HepG2 (cell line): ENCODE measurements around the gene GPC6. TPM values are rescaled to one million over a fixed set of nuclear protein-coding genes. Genes with fewer than 3 reads are reported as not detected.

ENCODE experiments used
- ATAC-seq: fragments of 200-7000 bp; cut with Tn5 transposase; 3 replicates; pipeline ENCODE4 v1.9.1; 2020; ENCODE audit warnings: mild to moderate bottlenecking, moderate library complexity
- BruUV-seq: library from RNA; stranded (reverse); fragments of 400-500 nt; replicated peaks from 2 replicates; lab custom pipeline; 2021; lab: Mats Ljungman, UMichigan
- CTCF ChIA-PET: fragments of 300-600 bp; formaldehyde crosslinking; extraction: SDS; loops from one replicate; lab custom pipeline; 2021; ENCODE audit warnings: low total read pairs, inconsistent platforms, low intra/inter-chr PET ratio; lab: Yijun Ruan, JAX
- POLR2A ChIA-PET: fragments of 350-600 bp; sonication (Branson Sonifier 250); formaldehyde crosslinking; loops from one replicate; lab custom pipeline; 2020; ENCODE audit warnings: antibody characterized with exemption, inconsistent platforms; lab: Yijun Ruan, JAX
- DNase-seq: peaks from one replicate; pipeline ENCODE4 v3.0.0-alpha.2; 2015; ENCODE audit warnings: low spot score
- FAIRE-seq: peaks from 3 replicates; lab custom pipeline; 2011; peaks lifted over from hg19 to GRCh38; lab: Jason Lieb, UNC
- H2AFZ ChIP-seq: one replicate; pipeline ENCODE4 v1.6.1; 2011; ENCODE audit warnings: low read length, inconsistent platforms
- H3K27ac ChIP-seq: fragments of 300-600 bp; 3 replicates; pipeline ENCODE4 v1.8.0; 2011; ENCODE audit warnings: mixed run types, mild to moderate bottlenecking, mixed read lengths, low read length, inconsistent platforms; ENCODE audit not compliant: insufficient read depth; ENCODE audit errors: extremely low read length
- H3K27me3 ChIP-seq, 2 experiments: fragments of 200-600 bp in 1 of 2; 2 replicates in 1 of 2; 3 replicates in 1 of 2; pipeline versions ENCODE4 v1.6.0 to v1.8.0; 2011; ENCODE audit warnings: low read length in 2 of 2, mild to moderate bottlenecking in 2 of 2, moderate library complexity in 2 of 2, inconsistent platforms in 1 of 2; ENCODE audit not compliant: insufficient read depth in 2 of 2, control insufficient read depth in 1 of 2
- H3K36me3 ChIP-seq, 2 experiments: fragments of 200-600 bp in 1 of 2; replicated peaks in 1 of 2; 2 replicates in 1 of 2; 3 replicates in 1 of 2; pipeline versions ENCODE4 v1.5.1 to v1.8.0; 2011; ENCODE audit warnings: low read length in 2 of 2, inconsistent platforms in 1 of 2; ENCODE audit not compliant: insufficient read depth in 2 of 2, control insufficient read depth in 1 of 2
- H3K4me1 ChIP-seq: 2 replicates; pipeline ENCODE4 v1.5.1; 2012; ENCODE audit warnings: low read length, inconsistent platforms; ENCODE audit not compliant: insufficient read depth
- H3K4me2 ChIP-seq: 2 replicates; pipeline ENCODE4 v1.6.0; 2011; ENCODE audit warnings: low read depth, low read length, inconsistent platforms
- H3K4me3 ChIP-seq, 3 experiments: fragments of 200-600 bp in 1 of 3; sonication (generic), shearing (Covaris generic) in 1 of 3; replicated peaks in 1 of 3; 2 replicates each; pipeline ENCODE4 v1.5.1; 2011 to 2016; ENCODE audit warnings: low read length in 3 of 3, inconsistent platforms in 2 of 3, low read depth in 2 of 3, mild to moderate bottlenecking in 2 of 3, control low read depth in 1 of 3, mixed read lengths in 1 of 3; ENCODE audit not compliant: insufficient read depth in 1 of 3
- H3K79me2 ChIP-seq: one replicate; pipeline ENCODE4 v1.6.1; 2011; ENCODE audit warnings: low read length, inconsistent platforms; ENCODE audit not compliant: insufficient read depth
- H3K9ac ChIP-seq: 2 replicates; pipeline ENCODE4 v1.6.0; 2011; ENCODE audit warnings: mild to moderate bottlenecking, low read depth, low read length, inconsistent platforms; ENCODE audit not compliant: insufficient read depth
- H3K9me3 ChIP-seq: 2 replicates; pipeline ENCODE4 v1.5.1; 2012; ENCODE audit warnings: mild to moderate bottlenecking, low read length
- H4K20me1 ChIP-seq: 2 replicates; pipeline ENCODE4 v1.6.0; 2011; ENCODE audit warnings: inconsistent platforms, mild to moderate bottlenecking, low read length, moderate library complexity; ENCODE audit not compliant: insufficient read depth
- AHDC1 ChIP-seq: sonication (generic); formaldehyde crosslinking; IDR thresholded peaks from 2 replicates; pipeline ENCODE4 v1.5.1; 2020; ENCODE audit warnings: mild to moderate bottlenecking, missing genetic modification reagents, borderline replicate concordance
- CEBPG ChIP-seq: IDR thresholded peaks from 2 replicates; pipeline ENCODE4 v1.6.1; 2016
- GATA4 ChIP-seq: sonication (generic); IDR thresholded peaks from 2 replicates; pipeline ENCODE4 v1.6.1; 2016; ENCODE audit warnings: antibody characterized with exemption, low read depth, borderline replicate concordance
- KDM4B ChIP-seq: sonication (generic); formaldehyde crosslinking; IDR thresholded peaks from 2 replicates; pipeline ENCODE4 v1.4.0; 2020; ENCODE audit warnings: missing genetic modification reagents
- MEIS2 ChIP-seq: sonication (generic); formaldehyde crosslinking; IDR thresholded peaks from 2 replicates; pipeline ENCODE4 v1.9.0; 2021; ENCODE audit warnings: mild to moderate bottlenecking, missing genetic modification reagents
- PPARG ChIP-seq: conservative IDR thresholded peaks from 2 replicates; pipeline ENCODE4 v1.6.1; 2016; ENCODE audit warnings: missing biosample characterization, missing genetic modification reagents
- SNAPC2 ChIP-seq: sonication (generic); formaldehyde crosslinking; IDR thresholded peaks from 2 replicates; pipeline ENCODE4 v1.8.1; 2022; ENCODE audit warnings: mild to moderate bottlenecking, missing genetic modification reagents
- TOE1 ChIP-seq: sonication (generic); formaldehyde crosslinking; IDR thresholded peaks from 2 replicates; pipeline ENCODE4 v1.4.0; 2020; ENCODE audit warnings: mild to moderate bottlenecking, missing genetic modification reagents
- ZBTB49 ChIP-seq: sonication (generic); formaldehyde crosslinking; IDR thresholded peaks from 2 replicates; pipeline ENCODE4 v1.4.0; 2020; ENCODE audit warnings: missing genetic modification reagents, borderline replicate concordance
- ZNF484 ChIP-seq: sonication (generic); formaldehyde crosslinking; IDR thresholded peaks from 2 replicates; pipeline ENCODE4 v1.5.1; 2020; ENCODE audit warnings: mild to moderate bottlenecking, low read depth, missing genetic modification reagents, borderline replicate concordance
- ZNF776 ChIP-seq: sonication (generic); formaldehyde crosslinking; IDR thresholded peaks from 2 replicates; pipeline ENCODE4 v1.4.0; 2020; ENCODE audit warnings: mild to moderate bottlenecking, missing genetic modification reagents
- WGBS: methylation state at CpG from one replicate; pipeline ENCODE4 v1.1.6; 2017; ENCODE audit warnings: low lambda C conversion rate; 5-methylcytosine and 5-hydroxymethylcytosine counted together
- in situ Hi-C: cut with HindIII; loops from 2 replicates; pipeline ENCODE4 v1.10.0; 2017; ENCODE audit warnings: low pct_unique_long_range_greater_than_20kb; ENCODE audit not compliant: extremely low pct_ligation_motif_present
- intact Hi-C: fragments of 100-400 bp; cut with micrococcal nuclease; formaldehyde crosslinking; loops from one replicate; pipeline ENCODE4 v1.10.0; 2022; ENCODE audit not compliant: unreplicated experiment
- polyA plus RNA-seq, 8 experiments: library from polyadenylated mRNA; depleted of rRNA in 3 of 8; stranded (reverse) in 7 of 8; unstranded in 1 of 8; fragments of >200 nt; fragmentation: Illumina TruSeq in 4 of 8; extraction: Trizol in 4 of 8; gene quantifications; 2 replicates each; pipeline versions ENCODE4 v1.2.1 to v1.2.3, GENCODE V29; 2011 to 2016; ENCODE audit warnings: low read depth in 4 of 8, missing spikeins in 1 of 8, mixed read lengths in 1 of 8; ENCODE audit not compliant: insufficient read depth in 1 of 8
- total RNA-seq, 5 experiments: library from RNA; depleted of rRNA; stranded (reverse); fragments of >200 nt; fragmentation: Illumina TruSeq; extraction: Trizol; gene quantifications; 2 replicates each; pipeline ENCODE4 v1.2.3, GENCODE V29; 2016; ENCODE audit warnings: low read depth in 1 of 5

The GPC6 gene
- total and polyA plus RNA-seq, 2 of the 13 experiments (the other 11 are each of a cell fraction or from before 2014, with no cell fraction given) = 24.5 to 33.9 TPM

- FAIRE-seq = no peak
Measured at GRCh38 chr13:93778548-93778947, 551.9 kb downstream of the GPC6 start.

DNA sequence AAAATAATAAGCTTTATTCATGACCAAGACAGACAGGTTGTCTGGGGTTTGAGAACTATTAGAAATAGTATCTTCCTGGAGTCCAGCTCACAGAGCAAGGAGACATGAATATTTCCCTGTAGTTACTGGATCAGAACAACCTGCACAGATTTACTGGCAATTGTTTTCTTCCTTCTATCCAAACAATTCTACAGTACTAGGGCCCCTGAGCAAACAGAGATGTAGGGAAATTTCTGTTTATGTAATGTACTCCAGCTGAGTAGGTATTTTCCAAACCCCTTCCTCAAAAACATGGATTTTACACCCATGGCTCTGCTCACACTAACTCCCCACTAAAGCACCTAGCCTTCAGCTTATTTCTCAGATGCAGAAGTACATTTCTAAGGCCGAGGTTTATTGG is 557.6 kb downstream of the GPC6 start:
- Histone ChIP-seq H2AFZ (no peak overlapping the region), H3K36me3 (no peaks in the 10 kb centered on the region), H3K9ac (no peak overlapping the region), H3K27ac (no peak overlapping the region), H4K20me1 (no peaks in the 10 kb centered on the region), H3K4me1 (peaks cover 28% of the 10 kb centered on the region), H3K9me3 (no peaks in the 10 kb centered on the region), H3K4me2 (no peak overlapping the region; the same call in 1 of the 2 replicates), H3K79me2 (no peaks in the 10 kb centered on the region), H3K4me3 (no peak overlapping the region), H3K27me3 (no peaks in the 10 kb centered on the region)
- 94% methylated on average over 1 of the region's 1 CpG for WGBS
- BruUV-seq = no TSS peak
- intact Hi-C loops (no loop called here), in situ Hi-C loops (no loop called here)
- no peak for DNase-seq
- no peak for ATAC-seq
- FAIRE-seq = no peak
- ChIA-PET CTCF (no interaction called here), POLR2A (no interaction called here)
- TF ChIP-seq CEBPG = no peak
- no peak for TF ChIP-seq ZNF776
- no peak for TF ChIP-seq ZNF484 (CRISPR knock-in tag)
- no peak for TF ChIP-seq GATA4
- TF ChIP-seq AHDC1 (CRISPR knock-in tag) = peak; percentile 20; the same call in 1 of the 2 replicates

More at GRCh38 chr13:93778548-93778947, 551.9 kb downstream of the GPC6 start:
- Histone ChIP-seq H3K4me1 (peaks cover 14% of the 10 kb centered on the region), H3K4me3 (no peak overlapping the region)
- 94% methylated on average over 1 of the region's 1 CpG for WGBS
- TF ChIP-seq ZBTB49 (CRISPR knock-in tag) (no peak), PPARG (CRISPR knock-in tag) (no peak), KDM4B (CRISPR knock-in tag) (no peak), MEIS2 (no peak), SNAPC2 (CRISPR knock-in tag) (no peak), TOE1 (no peak)
- TF ChIP-seq, all 625 proteins: peak for 0
- ATAC-seq = no peak
- H3K27ac ChIP-seq = no peak overlapping the region
- no peaks in the 10 kb centered on the region for H3K9me3 ChIP-seq
- intact Hi-C loops (no loop called here), in situ Hi-C loops (no loop called here)
- H3K27me3 ChIP-seq = no peaks in the 10 kb centered on the region
- H3K4me2 ChIP-seq = no peak overlapping the region
- no TSS peak for BruUV-seq
- H3K79me2 ChIP-seq = no peaks in the 10 kb centered on the region
- H3K9ac ChIP-seq = no peak overlapping the region
- POLR2A ChIA-PET = interaction anchor here (1.3 kb wide), 1 partner anchor 11 kb away, joined by 7 read pairs; no protein-coding TSS in a partner anchor
- DNase-seq = no peak
- no peak overlapping the region for H2AFZ ChIP-seq
- no peaks in the 10 kb centered on the region for H3K36me3 ChIP-seq
- CTCF ChIA-PET = no interaction called here
- no peaks in the 10 kb centered on the region for H4K20me1 ChIP-seq
